GM12865 (cell line): ENCODE measurements around the gene TCEANC.
A peak's percentile ranks its signal among the peaks of the same experiment; 100 is the strongest.

ENCODE experiments used
- DNase-seq: peaks from one replicate; pipeline ENCODE4 v3.0.0; 2010; ENCODE audit warnings: low read depth
- H3K4me3 ChIP-seq: 2 replicates; pipeline ENCODE4 v1.5.1; 2011; ENCODE audit warnings: mild to moderate bottlenecking, low read depth, low read length, control low read depth
- TF ChIP-seq, protein P1 (sequence below): IDR thresholded peaks from 2 replicates; pipeline ENCODE4 v1.5.1; 2011; ENCODE audit warnings: low read length, control low read depth, low read depth, inconsistent platforms; ENCODE audit not compliant: insufficient read depth; ENCODE audit errors: missing control alignments

The TCEANC gene

GRCh38 chrX:13652850-13653693 lies at the start of gene TCEANC:
Gene TCEANC (plus strand): TSS chrX:13653141. CDS start chrX:13662509, 9,368 bp downstream.
- peak; percentile 97 for DNase-seq
- H3K4me3 ChIP-seq: peak within 1 kb of the TSS; percentile 61
- TF ChIP-seq, protein P1, sequence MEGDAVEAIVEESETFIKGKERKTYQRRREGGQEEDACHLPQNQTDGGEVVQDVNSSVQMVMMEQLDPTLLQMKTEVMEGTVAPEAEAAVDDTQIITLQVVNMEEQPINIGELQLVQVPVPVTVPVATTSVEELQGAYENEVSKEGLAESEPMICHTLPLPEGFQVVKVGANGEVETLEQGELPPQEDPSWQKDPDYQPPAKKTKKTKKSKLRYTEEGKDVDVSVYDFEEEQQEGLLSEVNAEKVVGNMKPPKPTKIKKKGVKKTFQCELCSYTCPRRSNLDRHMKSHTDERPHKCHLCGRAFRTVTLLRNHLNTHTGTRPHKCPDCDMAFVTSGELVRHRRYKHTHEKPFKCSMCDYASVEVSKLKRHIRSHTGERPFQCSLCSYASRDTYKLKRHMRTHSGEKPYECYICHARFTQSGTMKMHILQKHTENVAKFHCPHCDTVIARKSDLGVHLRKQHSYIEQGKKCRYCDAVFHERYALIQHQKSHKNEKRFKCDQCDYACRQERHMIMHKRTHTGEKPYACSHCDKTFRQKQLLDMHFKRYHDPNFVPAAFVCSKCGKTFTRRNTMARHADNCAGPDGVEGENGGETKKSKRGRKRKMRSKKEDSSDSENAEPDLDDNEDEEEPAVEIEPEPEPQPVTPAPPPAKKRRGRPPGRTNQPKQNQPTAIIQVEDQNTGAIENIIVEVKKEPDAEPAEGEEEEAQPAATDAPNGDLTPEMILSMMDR: no peak

DNA sequence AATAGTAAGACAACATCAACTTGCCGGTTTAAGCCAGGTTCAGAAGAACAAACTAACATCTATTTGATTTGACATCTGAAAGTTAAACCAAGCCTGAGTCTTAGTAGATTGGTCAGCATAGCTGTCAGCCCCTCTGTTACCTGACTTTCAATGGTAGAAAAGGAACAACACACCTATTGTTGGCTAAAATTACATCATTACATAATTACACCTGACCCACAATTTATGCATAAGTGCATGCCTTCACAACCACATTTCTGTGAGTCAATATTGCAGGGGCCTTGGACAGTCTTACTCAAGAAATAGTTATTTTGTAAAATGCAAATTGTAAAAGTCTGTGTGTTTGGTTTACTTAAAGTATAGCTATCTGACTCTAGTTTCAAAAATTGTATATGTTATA lies 47.3 kb upstream of the TCEANC start:
- no peak for DNase-seq
- TF ChIP-seq, protein P1: no peak
- H3K4me3 ChIP-seq: no peak overlapping the region

- TF ChIP-seq, protein P1: no peak
- no peak for DNase-seq
- no peak overlapping the region for H3K4me3 ChIP-seq
Measured at GRCh38 chrX:13607331-13607995, 45.5 kb upstream of the TCEANC start.

GRCh38 chrX:13607996-13608365 lies 45.0 kb upstream of the TCEANC start:
- TF ChIP-seq, protein P1: no peak
- DNase-seq: no peak
- H3K4me3 ChIP-seq: no peak overlapping the region

- H3K4me3 ChIP-seq: no peak overlapping the region
- TF ChIP-seq, protein P1: no peak
- DNase-seq: no peak
Measured at GRCh38 chrX:13614154-13614553, 38.8 kb upstream of the TCEANC start.

DNA sequence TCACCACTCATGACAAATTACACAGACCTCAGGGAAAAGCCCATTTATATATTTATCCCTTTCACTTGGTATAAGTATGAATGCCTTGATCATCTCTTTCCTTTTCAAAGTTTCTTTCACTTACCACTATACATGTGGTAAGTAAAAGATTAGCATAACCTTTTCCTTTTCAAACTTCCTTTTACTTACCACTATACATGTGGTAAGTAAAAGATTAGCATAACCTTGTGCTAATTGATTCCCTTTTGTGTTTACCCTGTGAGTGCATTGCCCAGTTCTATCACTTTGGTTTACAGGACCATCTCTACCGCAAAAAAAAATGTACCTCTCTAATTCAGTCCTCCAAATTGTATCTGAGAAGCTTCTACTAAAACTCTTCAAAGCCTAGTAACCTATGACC lies 32.7 kb upstream of the TCEANC start:
- no peak for DNase-seq
- no peak overlapping the region for H3K4me3 ChIP-seq
- TF ChIP-seq, protein P1: no peak
